Measurements from ENCODE around the gene ATF6.
"Not testable (repeated sequence)": the region's sequence is repeated elsewhere in the genome, so short reads cannot be mapped to it uniquely, and the experiment has no call there.

The ATF6 gene

DNA sequence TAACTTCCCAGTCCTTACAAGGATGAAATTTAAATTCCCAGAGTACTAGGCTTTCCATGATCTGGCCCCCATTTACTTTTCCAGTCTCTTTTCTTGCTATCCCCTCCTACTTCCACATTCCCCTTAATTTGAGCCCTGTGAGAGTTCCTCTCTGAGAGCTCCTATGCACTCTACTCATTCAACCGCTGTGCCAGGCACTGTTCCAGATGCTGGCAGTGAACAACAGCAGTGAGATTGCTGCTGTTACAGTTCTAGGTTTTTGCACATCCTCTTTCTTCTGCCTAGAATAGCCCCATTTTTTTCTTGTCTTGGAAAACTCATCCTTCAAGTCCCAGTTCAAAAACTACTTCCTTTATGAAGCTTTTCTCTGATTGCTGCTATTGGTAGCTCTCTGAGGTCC, 18.8 kb downstream of the ATF6 start:
- DNase-seq = no peak

DNA sequence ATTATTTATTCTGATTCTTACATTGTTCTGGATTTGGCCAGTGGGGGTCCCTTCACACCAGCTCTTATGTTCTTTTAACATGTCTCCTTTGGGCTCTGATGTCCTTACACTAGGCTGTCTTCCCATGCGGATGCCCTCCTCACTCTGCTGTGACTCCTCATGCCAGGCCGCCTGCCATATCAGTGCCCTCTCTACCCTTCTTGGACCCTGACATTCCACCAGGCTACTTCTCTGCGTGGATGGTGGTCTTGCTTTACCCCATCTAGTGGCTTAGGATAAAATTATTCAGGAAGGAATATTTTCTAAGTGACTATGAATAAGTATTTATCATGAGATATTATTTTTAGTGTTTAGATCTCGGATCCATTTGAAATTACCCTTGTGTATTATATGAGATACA, 21.2 kb downstream of the ATF6 start:
- DNase-seq = no peak

DNA sequence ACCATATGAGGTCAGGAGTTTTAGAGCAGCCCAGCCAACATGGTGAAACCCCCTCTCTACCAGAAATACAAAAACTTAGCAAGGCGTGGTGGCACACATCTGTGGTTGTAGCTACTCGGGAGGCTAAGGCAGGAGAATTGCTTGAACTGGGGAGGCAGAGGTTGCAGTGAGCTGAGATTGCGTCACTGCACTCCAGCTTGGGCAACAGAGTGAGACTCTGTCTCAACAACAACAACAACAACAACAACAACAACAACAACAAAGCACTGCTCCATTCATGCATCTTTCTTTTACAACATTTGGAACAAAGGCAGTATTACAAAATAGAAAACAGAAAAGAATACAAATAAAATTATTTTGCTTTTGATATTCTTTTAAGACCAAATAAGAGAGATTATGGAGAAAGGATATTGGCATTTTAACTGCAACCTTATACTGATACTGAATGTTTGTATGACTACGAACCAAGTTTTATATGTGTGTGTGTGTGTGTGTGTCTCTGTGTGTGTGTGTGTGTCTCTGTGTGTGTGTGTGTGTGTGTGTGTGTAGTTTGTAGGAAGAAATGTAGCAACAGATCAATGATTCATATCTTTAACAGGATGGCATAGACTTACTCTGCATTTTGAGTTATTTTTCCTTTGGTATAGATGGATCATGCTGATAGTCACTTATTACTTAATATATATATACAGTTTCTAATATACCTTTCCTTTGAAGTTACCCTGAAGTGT, 24.6 kb downstream of the ATF6 start:
- no peak for DNase-seq

DNA sequence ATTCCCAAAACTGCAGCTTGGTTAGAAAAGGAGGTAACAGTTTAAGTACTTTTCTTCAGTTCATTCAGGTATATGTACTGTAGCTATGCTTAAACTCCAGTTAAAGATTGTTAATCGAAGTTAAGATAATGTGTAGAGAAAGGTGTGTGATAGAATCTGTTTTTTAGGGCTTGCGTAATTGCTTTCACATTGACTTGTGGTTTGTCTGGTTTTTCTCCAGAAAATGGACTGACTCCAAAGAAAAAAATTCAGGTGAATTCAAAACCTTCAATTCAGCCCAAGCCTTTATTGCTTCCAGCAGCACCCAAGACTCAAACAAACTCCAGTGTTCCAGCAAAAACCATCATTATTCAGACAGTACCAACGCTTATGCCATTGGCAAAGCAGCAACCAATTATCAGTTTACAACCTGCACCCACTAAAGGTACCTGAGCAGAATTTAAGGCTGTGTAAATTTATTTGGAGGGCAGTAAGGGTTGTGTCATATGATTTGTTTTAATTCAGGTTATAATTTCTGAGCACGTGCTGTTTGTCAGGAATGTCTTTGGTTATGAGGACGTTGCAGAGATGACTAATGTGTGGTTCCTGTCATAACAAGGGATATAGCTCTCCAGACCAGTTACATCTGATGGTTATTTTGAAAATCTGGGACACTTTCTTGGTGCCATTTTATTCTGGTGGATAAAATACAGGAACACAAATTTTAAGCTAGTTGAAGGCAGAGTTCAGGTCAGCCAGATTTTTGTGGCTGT, 26.0 kb downstream of the ATF6 start:
- no peak for DNase-seq

DNA sequence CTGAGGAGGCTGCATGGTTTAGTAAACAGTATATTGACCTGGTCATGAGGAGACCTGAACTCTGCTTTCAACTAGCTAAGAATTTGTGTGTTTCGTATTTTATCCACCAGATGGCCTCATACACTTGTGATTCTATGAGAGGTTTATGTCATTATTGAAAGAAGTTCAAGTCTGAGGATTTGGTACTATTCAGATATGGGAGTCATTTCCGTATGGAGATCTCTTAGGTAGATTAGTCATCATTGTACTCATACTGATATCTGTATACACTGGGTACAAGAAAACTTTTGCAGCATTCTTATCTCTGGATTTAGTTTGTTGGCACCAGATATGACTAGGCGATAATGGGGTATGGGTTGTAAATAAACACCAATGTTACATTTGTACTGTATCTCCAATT, 26.6 kb downstream of the ATF6 start:
- no peak for DNase-seq

DNA sequence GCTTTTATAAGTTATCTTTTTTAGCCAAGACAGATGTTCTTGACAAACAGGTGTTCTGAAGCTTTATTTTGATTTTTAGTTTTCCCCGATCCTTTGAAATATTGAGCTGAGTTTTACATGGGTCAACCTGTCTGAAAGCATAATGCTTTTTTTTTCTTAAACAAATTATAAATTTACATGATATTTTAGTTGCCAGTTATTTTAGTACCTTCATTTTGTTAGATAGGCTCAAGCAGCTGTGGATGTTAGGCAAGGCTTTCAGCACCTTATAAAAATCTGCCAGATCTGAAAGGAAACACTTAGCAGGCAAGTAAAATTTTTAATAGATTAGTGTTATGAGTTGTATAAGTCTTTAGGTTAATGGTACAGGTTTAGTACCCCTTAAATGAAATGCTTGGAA, 33.7 kb downstream of the ATF6 start:
- DNase-seq = no peak

DNA sequence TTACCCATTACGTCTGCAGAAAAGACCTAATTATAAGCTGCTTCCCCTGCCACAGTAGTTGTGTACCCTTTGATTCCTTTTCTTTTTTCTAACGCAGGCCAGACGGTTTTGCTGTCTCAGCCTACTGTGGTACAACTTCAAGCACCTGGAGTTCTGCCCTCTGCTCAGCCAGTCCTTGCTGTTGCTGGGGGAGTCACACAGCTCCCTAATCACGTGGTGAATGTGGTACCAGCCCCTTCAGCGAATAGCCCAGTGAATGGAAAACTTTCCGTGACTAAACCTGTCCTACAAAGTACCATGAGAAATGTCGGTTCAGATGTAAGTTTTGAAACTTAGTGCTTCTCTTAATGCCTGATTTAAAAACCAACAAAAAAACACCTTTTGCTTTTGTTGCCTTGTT, 35.8 kb downstream of the ATF6 start:
- no peak for DNase-seq

DNA sequence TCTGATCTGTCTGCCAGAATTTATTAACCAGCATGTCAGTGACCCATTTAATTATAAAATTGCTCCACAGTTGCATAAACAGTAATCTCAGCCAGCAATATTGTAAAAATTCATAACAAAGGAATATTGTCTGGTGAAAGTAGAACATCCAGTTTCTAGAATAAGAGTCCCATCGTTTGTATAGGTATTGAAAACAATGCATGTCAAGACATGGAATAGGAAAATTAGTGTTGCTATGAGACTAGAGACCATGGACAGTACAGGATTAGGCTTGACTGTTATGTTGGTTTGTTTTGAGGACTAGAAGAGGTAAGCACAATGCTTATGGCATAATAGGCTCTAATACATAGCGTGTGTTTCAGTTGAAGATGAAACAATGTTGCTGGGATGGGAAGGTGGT, 37.1 kb downstream of the ATF6 start:
- DNase-seq = no peak

DNA sequence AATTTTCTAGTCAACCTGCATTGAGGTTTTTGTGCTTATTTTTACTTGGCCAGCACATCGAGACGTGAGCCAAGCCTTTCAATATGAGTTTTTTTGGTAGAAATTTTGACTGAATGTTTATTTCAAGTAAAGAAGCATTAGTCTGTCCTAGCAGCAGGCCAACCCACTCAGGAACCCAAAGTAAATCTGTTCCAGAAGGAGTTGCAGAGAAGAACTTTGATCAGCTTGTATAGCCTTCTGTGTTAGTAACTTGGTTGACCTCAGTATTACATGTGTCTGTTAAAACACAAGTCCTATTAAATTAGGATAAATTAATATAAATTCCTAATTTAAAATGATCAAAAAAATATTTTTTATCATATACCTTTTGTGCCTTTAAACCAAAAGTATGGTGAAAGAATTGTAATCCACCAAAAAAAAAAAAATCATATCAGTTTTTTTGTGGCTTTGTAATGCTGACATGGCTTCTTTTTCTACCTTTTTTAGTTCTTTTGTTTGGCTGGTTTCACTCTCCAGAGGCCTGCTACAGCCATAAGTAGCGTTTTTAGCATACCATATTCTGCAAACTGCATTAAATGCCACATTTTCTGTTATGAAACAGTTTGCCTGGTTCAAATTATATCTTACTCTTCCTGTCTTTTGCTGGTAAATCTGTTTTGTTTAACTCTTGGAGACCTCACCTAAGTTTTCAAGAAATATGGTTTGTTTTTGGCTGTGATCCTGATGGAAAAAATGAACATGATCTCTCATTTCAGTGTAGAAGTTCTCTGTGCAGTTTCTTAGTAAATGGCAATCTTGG, 39.5 kb downstream of the ATF6 start:
- no peak for DNase-seq

DNA sequence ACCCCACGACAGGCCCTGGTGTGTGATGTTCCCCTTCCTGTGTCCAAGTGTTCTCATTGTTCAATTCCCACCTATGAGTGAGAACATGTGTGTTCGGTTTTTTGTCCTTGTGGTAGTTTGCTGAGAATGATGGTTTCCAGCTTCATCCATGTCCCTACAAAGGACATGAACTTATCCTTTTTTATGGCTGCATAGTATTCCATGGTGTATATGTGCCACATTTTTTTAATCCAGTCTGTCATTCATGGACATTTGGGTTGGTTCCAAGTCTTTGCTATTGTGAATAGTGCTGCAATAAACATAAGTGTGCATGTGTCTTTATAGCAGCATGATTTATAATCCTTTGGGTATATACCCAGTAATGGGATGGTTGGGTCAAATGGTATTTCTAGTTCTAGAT, 43.1 kb downstream of the ATF6 start:
- not testable (repeated sequence) for DNase-seq

DNA sequence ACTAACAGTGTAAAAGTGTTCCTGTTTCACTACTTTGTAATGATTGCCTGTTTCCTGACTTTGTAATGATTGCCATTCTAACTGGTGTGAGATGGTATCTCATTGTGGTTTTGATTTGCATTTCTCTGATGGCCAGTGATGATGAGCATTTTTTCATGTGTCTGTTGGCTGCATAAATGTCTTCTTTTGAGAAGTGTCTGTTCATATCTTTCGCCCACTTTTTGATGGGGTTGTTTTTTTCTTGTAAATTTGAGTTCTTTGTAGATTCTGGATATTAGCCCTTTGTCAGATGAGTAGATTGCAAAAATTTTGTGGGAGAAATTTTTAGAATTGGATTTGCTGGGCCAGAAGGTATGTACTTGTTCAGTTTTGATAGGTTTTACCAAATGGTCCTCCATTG, 43.5 kb downstream of the ATF6 start:
- DNase-seq = not testable (repeated sequence)

DNA sequence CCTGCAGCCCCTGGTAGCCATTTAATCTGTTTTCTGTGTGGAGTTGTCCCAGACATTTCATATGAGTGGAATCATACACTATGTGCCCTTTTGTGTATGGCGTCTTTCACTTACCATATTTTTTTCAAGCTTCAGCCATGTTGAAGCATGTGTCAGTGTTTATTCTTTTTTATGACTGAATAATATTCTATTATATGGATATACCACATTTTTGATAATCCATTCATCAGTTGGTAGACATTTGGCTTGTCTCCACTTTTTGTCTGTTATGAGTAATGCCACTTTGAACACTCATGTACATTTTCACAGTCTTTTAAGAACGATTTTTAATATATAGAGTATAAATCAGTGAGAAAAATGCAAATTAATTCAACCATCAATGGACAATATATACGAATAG, 44.7 kb downstream of the ATF6 start:
- DNase-seq = no peak

DNA sequence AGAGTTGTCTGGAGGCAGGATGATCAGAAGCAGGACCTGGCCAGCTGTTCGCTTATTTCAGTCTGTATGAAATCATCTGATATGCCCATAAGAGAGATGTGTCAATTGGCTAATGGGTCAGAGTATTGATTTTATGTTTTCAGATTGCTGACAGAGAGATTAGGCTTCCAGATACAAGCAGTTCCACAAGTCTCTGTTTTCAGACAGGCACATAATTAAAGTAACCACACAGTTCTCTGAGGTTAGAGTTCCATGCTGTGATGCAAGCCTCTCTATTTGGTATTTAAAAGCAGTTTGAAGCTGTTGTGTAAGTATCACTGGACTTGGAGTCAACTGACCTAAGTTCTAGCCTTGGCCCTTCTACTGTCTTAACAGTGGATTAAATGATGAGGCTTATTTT, 50.1 kb downstream of the ATF6 start:
- DNase-seq = no peak

DNA sequence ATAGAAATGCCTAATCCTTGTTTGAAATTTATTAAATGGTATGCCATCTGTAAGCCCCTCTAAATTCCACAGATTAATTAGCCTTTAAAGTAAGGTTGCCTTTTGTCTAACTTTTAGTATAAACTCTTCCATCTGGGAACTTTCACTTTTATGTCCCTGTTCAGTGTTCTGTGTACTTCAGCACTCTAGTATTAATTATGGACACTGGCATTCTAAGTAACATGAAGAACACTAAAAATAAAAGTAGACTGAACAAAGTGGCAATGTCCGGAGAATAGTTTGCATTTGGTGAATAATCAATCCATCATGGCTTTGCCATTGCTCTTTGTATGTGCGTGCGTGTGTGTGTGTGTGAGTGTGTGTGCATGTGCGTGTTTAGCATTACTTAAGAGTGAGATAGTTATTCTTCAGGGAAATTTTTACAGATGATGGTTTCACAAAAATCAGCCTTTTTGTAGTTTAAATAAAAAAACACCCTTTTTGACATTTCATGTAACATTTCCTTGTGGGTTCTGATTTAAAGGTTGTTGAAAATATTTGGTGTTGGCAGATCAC, 51.1 kb downstream of the ATF6 start:
- DNase-seq = no peak

DNA sequence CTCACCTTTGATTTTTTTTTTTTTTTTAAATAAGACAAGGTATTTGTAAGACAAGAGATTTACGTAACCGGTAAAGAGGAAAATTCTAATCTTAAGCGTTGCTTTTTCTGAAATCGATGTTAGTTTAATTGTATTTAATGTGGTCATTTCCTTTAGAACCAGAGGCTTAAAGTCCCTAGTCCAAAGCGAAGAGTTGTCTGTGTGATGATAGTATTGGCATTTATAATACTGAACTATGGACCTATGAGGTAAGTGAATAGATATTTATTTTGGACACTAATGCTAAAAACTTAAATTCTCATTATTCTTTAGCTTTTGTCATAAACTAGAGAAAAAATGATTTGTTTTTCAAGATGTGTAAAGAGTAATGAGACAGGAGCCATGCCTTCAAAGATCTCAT, 54.8 kb downstream of the ATF6 start:
- no peak for DNase-seq

DNA sequence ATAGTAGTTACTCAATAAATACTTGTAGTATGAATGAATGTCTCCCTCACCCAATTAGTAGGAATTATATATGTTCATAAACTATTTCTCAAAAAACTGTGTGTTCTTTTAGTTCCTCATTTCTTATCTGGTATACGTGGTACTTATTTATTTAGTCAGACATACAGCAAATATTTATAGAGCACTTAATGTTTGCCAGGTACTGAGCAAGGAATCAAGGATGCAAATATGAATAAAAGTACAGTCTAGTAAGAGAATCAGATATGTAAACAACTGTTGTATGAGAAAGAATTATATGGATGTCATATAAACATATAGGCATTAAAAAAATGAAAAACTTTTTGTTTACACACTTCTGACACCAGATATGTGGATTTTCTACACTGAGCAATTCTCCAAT, 58.5 kb downstream of the ATF6 start:
- no peak for DNase-seq

DNA sequence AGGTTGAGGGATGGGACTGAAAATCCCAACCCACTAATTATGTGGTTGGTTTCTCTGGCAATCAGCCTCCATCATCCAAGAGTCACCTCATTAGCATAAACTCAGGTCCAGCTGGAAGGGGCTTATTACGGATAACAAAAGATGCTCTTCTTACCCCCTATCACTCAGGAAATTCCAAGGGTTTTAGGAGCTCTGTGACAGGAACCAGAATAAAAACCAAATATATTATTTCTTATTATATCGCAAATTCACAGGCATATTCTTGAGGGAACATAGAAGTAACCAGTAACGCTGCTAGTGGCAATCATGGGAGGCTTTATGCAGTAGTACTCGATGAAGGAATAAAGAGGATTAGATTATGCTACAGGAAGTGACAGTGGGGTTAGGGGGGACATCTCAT, 59.7 kb downstream of the ATF6 start:
- DNase-seq = no peak

DNA sequence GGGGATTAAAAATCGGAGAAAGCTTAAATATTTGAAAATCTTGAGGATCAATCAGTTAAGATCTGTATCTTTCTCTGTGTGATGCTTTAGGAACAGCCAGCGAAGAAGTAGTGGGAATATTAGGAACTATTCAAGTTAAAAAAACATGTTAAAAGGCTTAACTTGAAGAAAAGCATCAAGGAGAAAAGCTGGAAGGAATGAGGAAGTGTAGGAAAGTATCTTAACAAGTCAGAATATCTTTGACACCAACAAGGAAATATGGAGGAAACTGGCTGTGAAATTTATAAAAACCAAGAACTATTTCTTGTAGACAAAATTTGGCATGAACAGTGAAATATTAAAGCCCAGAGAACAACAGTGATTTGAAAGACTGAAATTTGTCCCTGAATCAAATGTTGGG, 60.4 kb downstream of the ATF6 start:
- no peak for DNase-seq

DNA sequence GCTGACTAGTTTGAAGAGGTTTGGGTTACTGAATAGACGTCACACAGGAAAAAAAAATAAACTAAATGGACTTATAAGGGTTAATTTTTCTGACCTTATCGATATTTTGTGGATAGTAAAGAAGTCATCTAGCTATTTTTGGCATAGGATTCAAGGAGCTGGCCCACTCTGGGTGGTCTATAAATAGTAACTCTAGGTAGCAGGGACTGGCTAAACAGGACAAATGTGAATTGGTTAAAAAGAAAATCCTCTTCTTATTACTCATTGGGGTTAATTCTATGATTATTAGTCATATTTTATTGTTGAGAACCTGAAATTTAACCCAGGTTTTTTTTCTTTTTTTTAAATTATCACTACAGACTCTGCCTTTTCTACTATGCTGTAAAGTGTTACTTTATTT, 61.7 kb downstream of the ATF6 start:
- no peak for DNase-seq

DNA sequence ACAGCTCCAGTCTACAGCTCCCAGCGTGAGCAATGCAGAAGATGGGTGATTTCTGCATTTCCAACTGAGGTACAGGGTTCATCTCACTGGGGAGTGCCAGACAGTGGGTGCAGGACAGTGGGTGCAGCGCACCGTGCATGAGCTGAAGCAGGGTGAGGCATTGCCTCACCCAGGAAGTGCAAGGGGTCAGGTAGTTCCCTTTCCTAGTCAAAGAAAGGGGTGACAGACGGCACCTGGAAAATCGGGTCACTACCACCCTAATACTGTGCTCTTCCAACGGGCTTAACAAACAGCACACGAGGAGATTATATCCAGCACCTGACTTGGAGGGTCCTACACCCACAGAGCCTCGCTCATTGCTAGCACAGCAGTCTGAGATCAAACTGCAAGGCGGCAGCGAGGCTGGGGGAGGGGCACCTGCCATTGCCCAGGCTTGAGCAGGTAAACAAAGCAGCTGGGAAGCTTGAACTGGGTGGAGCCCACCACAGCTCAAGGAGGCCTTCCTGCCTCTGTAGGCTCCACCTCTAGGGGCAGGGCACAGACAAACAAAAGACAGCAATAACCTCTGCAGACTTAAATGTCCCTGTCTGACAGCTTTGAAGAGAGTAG, 66.3 kb downstream of the ATF6 start:
- not testable (repeated sequence) for DNase-seq

DNA sequence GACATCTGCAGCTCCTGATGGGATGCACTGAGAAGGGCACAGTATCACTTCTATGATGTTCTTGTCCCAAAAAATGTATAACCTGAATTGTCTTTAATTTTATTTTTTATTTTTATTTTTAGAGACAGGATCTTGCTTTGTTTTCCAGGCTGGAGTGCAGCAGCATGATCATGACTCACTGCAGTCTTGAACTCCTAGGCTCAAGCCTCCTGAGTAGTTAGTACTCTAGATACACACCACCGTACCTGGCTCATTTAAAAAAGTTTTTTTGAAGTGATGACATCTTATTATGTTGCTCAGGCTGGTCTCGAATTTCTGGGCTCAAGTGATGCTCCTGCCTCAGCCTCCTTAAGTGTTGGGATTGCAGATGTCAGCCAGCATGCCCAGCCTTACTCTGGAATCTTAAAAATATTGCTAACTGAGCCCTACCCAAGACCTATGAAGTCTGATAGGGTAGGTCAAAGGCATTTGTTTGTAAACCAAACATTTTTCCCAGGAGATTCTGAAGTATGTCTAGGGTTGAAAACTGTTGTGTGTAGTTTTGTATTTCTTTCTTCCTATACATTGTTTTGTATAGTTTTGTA, 68.9 kb downstream of the ATF6 start:
- no peak for DNase-seq

DNA sequence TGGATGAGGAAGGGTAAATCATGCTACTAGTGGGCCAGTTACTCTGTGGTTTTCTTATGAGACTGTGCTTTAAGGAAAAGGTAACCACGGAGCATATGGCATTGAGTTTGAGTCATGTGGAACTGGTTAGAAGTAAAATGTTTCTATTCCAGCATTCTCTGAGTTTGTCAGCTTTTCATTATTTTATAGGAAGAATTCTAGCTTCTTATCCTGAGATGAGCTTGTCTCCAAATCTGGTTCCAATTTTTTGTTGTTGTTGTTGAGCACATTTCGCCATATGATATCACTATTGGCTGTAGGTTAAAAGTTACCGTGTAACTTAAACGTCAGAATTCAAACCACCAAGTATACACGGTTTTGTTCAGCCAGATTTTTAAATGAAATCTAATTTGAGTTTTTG, 69.9 kb downstream of the ATF6 start:
- DNase-seq = no peak

DNA sequence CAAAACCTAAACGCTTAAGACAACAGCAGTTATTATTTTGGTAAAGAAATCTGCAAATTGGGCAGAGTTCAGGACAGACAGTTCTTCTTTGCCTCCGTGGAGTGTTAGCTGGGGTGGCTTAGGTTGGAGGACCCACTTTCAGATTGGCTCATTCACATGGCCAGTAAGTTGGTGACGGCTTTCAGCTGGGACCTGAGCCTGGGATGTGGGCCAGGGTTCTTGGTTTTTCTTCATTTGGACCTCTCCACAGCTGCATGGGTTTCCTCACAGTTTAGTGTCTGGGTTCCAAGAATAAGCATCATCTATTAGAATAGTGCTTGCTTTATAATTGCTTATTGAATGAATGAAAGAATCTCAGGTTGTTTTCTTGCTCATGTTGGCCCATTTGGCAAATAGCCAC, 72.2 kb downstream of the ATF6 start:
- no peak for DNase-seq

Data from CD4-positive, alpha-beta T cell treated with Interferon gamma for 1 hour (primary cell).